SK-N-SH treated with all-trans-retinoic acid at 6 μM for 48 hours (cell line): ENCODE results near the gene GALM.

Experiments used
- ATAC-seq: fragments of 200-7000 bp; cut with Tn5 transposase; 3 replicates; pipeline ENCODE4 v1.9.1; 2020; ENCODE audit warnings: mild to moderate bottlenecking, moderate library complexity
- ARNTL ChIP-seq: fragments of 450-650 bp; formaldehyde crosslinking; IDR thresholded peaks from 2 replicates; pipeline ENCODE4 v1.5.0; 2020; ENCODE audit warnings: low read depth, mild to moderate bottlenecking, moderate library complexity, borderline replicate concordance
- BACH2 ChIP-seq: fragments of 250-450 bp; sonication (Bioruptor Pico); IDR thresholded peaks from 2 replicates; pipeline ENCODE4 v1.9.0; 2021; ENCODE audit warnings: mild to moderate bottlenecking, borderline replicate concordance
- CSDC2 ChIP-seq: fragments of 250-450 bp; sonication (Bioruptor Pico); IDR thresholded peaks from 2 replicates; pipeline ENCODE4 v1.5.0; 2020; ENCODE audit warnings: mild to moderate bottlenecking, moderate library complexity
- ESRRG ChIP-seq: fragments of 250-450 bp; sonication (Bioruptor Pico); IDR thresholded peaks from 2 replicates; pipeline ENCODE4 v1.6.1; 2021; ENCODE audit warnings: mild to moderate bottlenecking
- GLIS3 ChIP-seq: fragments of 250-450 bp; sonication (Bioruptor Pico); IDR thresholded peaks from 2 replicates; pipeline ENCODE4 v1.5.0; 2020; ENCODE audit warnings: mild to moderate bottlenecking, moderate library complexity
- ISL1 ChIP-seq: fragments of 250-450 bp; sonication (Bioruptor Pico); IDR thresholded peaks from 2 replicates; pipeline ENCODE4 v2.1.2; 2022; ENCODE audit warnings: mild to moderate bottlenecking, moderate library complexity
- OSR1 ChIP-seq: fragments of 250-450 bp; sonication (Bioruptor Pico); IDR thresholded peaks from 2 replicates; pipeline ENCODE4 v1.8.0; 2022; ENCODE audit warnings: moderate library complexity, mild to moderate bottlenecking, inconsistent platforms
- PPARA ChIP-seq: fragments of 250-450 bp; sonication (Bioruptor Pico); IDR thresholded peaks from 2 replicates; pipeline ENCODE4 v1.5.0; 2020; ENCODE audit warnings: mild to moderate bottlenecking, borderline replicate concordance
- RARB ChIP-seq: fragments of 250-450 bp; sonication (Bioruptor Pico); IDR thresholded peaks from 2 replicates; pipeline ENCODE4 v1.8.0; 2021; ENCODE audit warnings: mild to moderate bottlenecking, moderate library complexity
- SNAI2 ChIP-seq: fragments of 250-450 bp; sonication (Bioruptor Pico); IDR thresholded peaks from 2 replicates; pipeline ENCODE4 v1.5.0; 2020; ENCODE audit warnings: mild to moderate bottlenecking, moderate library complexity
- TCF4 ChIP-seq: fragments of 250-450 bp; sonication (Bioruptor Pico); IDR thresholded peaks from 2 replicates; pipeline ENCODE4 v1.8.0; 2021; ENCODE audit warnings: mild to moderate bottlenecking, moderate library complexity, borderline replicate concordance
- TOX ChIP-seq: fragments of 250-450 bp; sonication (Bioruptor Pico); IDR thresholded peaks from 2 replicates; pipeline ENCODE4 v1.8.0; 2021; ENCODE audit warnings: mild to moderate bottlenecking, moderate library complexity, borderline replicate concordance
- ZC3H10 ChIP-seq: fragments of 250-450 bp; sonication (Bioruptor Pico); IDR thresholded peaks from 2 replicates; pipeline ENCODE4 v1.5.1; 2021; ENCODE audit warnings: mild to moderate bottlenecking, moderate library complexity
- ZFP3 ChIP-seq: fragments of 250-450 bp; sonication (Bioruptor Pico); IDR thresholded peaks from 2 replicates; pipeline ENCODE4 v1.5.0; 2020; ENCODE audit warnings: mild to moderate bottlenecking, moderate library complexity
- ZFP30 ChIP-seq: fragments of 450-650 bp; formaldehyde crosslinking; IDR thresholded peaks from 2 replicates; pipeline ENCODE4 v1.5.0; 2022; ENCODE audit warnings: mild to moderate bottlenecking, moderate library complexity
- ZNF565 ChIP-seq: fragments of 450-650 bp; formaldehyde crosslinking; conservative IDR thresholded peaks from 2 replicates; pipeline ENCODE4 v1.5.0; 2020; ENCODE audit warnings: low read depth, mild to moderate bottlenecking, moderate library complexity
- ZNF70 ChIP-seq: fragments of 450-650 bp; formaldehyde crosslinking; IDR thresholded peaks from 2 replicates; pipeline ENCODE4 v1.5.0; 2020; ENCODE audit warnings: mild to moderate bottlenecking, moderate library complexity
- ZNF8 ChIP-seq: fragments of 450-650 bp; formaldehyde crosslinking; IDR thresholded peaks from 2 replicates; pipeline ENCODE4 v1.5.0; 2020; ENCODE audit warnings: mild to moderate bottlenecking, moderate library complexity
- TF ChIP-seq, protein P1 (sequence below): fragments of 250-450 bp; sonication (Bioruptor Pico); IDR thresholded peaks from 2 replicates; pipeline ENCODE4 v1.5.1; 2021; ENCODE audit warnings: mild to moderate bottlenecking, moderate library complexity
- TF ChIP-seq, protein P2 (sequence below): fragments of 250-450 bp; sonication (Bioruptor Pico); IDR thresholded peaks from 2 replicates; pipeline ENCODE4 v1.8.0; 2020; ENCODE audit warnings: mild to moderate bottlenecking, moderate library complexity, borderline replicate concordance
- TF ChIP-seq, protein P3 (sequence below): fragments of 250-450 bp; sonication (Bioruptor Pico); IDR thresholded peaks from 2 replicates; pipeline ENCODE4 v1.8.0; 2021; ENCODE audit warnings: low read depth, mild to moderate bottlenecking, moderate library complexity, borderline replicate concordance
- TF ChIP-seq, protein P4 (sequence below): fragments of 250-450 bp; sonication (Bioruptor Pico); IDR thresholded peaks from 2 replicates; pipeline ENCODE4 v1.5.0; 2020; ENCODE audit warnings: mild to moderate bottlenecking, moderate library complexity
- TF ChIP-seq, protein P5 (sequence below): fragments of 250-450 bp; sonication (Bioruptor Pico); IDR thresholded peaks from 2 replicates; pipeline ENCODE4 v1.5.1; 2020; ENCODE audit warnings: low read depth, mild to moderate bottlenecking, moderate library complexity

Gene GALM

GRCh38 chr2:38750891-38751595 is 85.1 kb downstream of the GALM start, which contains the start of gene SRSF7:
TSS of gene SRSF7 (minus strand) at chr2:38751361. CDS start at chr2:38751256, 105 bp downstream.
- TF ChIP-seq ZFP30 (CRISPR knock-in tag) (peak; percentile 63; the same call in 1 of the 2 replicates), ZNF565 (CRISPR knock-in tag) (peak; percentile 86), TOX (CRISPR knock-in tag) (0 out of 2 replicates have a peak, but pooled peaks have one; percentile 46), ZC3H10 (no peak), ZNF8 (peak; percentile 64; the same call in 1 of the 2 replicates), ZFP3 (CRISPR knock-in tag) (peak; percentile 74; the same call in 1 of the 2 replicates), ISL1 (no peak), OSR1 (CRISPR knock-in tag) (no peak), TCF4 (CRISPR knock-in tag) (no peak), ZNF70 (CRISPR knock-in tag) (peak; percentile 68), GLIS3 (peak; percentile 98), CSDC2 (CRISPR knock-in tag) (no peak), RARB (peak; percentile 79; the same call in 1 of the 2 replicates), PPARA (no peak), SNAI2 (CRISPR knock-in tag) (peak; percentile 75; the same call in 1 of the 2 replicates), ARNTL (CRISPR knock-in tag) (peak; percentile 43; the same call in 1 of the 2 replicates), ESRRG (CRISPR knock-in tag) (peak; percentile 92; the same call in 1 of the 2 replicates), BACH2 (CRISPR knock-in tag) (no peak)
- TF ChIP-seq, protein P1, sequence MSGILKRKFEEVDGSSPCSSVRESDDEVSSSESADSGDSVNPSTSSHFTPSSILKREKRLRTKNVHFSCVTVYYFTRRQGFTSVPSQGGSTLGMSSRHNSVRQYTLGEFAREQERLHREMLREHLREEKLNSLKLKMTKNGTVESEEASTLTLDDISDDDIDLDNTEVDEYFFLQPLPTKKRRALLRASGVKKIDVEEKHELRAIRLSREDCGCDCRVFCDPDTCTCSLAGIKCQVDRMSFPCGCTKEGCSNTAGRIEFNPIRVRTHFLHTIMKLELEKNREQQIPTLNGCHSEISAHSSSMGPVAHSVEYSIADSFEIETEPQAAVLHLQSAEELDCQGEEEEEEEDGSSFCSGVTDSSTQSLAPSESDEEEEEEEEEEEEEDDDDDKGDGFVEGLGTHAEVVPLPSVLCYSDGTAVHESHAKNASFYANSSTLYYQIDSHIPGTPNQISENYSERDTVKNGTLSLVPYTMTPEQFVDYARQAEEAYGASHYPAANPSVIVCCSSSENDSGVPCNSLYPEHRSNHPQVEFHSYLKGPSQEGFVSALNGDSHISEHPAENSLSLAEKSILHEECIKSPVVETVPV (CRISPR knock-in tag), result peak; percentile 96
- TF ChIP-seq, protein P2, sequence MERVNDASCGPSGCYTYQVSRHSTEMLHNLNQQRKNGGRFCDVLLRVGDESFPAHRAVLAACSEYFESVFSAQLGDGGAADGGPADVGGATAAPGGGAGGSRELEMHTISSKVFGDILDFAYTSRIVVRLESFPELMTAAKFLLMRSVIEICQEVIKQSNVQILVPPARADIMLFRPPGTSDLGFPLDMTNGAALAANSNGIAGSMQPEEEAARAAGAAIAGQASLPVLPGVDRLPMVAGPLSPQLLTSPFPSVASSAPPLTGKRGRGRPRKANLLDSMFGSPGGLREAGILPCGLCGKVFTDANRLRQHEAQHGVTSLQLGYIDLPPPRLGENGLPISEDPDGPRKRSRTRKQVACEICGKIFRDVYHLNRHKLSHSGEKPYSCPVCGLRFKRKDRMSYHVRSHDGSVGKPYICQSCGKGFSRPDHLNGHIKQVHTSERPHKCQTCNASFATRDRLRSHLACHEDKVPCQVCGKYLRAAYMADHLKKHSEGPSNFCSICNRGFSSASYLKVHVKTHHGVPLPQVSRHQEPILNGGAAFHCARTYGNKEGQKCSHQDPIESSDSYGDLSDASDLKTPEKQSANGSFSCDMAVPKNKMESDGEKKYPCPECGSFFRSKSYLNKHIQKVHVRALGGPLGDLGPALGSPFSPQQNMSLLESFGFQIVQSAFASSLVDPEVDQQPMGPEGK, result 0 out of 2 replicates have a peak, but pooled peaks have one; percentile 49
- TF ChIP-seq, protein P3, sequence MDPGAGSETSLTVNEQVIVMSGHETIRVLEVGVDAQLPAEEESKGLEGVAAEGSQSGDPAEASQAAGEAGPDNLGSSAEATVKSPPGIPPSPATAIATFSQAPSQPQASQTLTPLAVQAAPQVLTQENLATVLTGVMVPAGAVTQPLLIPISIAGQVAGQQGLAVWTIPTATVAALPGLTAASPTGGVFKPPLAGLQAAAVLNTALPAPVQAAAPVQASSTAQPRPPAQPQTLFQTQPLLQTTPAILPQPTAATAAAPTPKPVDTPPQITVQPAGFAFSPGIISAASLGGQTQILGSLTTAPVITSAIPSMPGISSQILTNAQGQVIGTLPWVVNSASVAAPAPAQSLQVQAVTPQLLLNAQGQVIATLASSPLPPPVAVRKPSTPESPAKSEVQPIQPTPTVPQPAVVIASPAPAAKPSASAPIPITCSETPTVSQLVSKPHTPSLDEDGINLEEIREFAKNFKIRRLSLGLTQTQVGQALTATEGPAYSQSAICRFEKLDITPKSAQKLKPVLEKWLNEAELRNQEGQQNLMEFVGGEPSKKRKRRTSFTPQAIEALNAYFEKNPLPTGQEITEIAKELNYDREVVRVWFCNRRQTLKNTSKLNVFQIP (CRISPR knock-in tag), result peak; percentile 84; the same call in 1 of the 2 replicates
- TF ChIP-seq, protein P4, sequence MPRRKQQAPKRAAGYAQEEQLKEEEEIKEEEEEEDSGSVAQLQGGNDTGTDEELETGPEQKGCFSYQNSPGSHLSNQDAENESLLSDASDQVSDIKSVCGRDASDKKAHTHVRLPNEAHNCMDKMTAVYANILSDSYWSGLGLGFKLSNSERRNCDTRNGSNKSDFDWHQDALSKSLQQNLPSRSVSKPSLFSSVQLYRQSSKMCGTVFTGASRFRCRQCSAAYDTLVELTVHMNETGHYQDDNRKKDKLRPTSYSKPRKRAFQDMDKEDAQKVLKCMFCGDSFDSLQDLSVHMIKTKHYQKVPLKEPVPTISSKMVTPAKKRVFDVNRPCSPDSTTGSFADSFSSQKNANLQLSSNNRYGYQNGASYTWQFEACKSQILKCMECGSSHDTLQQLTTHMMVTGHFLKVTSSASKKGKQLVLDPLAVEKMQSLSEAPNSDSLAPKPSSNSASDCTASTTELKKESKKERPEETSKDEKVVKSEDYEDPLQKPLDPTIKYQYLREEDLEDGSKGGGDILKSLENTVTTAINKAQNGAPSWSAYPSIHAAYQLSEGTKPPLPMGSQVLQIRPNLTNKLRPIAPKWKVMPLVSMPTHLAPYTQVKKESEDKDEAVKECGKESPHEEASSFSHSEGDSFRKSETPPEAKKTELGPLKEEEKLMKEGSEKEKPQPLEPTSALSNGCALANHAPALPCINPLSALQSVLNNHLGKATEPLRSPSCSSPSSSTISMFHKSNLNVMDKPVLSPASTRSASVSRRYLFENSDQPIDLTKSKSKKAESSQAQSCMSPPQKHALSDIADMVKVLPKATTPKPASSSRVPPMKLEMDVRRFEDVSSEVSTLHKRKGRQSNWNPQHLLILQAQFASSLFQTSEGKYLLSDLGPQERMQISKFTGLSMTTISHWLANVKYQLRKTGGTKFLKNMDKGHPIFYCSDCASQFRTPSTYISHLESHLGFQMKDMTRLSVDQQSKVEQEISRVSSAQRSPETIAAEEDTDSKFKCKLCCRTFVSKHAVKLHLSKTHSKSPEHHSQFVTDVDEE (CRISPR knock-in tag), result peak; percentile 66
- TF ChIP-seq, protein P5, sequence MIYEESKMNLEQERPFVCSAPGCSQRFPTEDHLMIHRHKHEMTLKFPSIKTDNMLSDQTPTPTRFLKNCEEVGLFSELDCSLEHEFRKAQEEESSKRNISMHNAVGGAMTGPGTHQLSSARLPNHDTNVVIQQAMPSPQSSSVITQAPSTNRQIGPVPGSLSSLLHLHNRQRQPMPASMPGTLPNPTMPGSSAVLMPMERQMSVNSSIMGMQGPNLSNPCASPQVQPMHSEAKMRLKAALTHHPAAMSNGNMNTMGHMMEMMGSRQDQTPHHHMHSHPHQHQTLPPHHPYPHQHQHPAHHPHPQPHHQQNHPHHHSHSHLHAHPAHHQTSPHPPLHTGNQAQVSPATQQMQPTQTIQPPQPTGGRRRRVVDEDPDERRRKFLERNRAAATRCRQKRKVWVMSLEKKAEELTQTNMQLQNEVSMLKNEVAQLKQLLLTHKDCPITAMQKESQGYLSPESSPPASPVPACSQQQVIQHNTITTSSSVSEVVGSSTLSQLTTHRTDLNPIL (CRISPR knock-in tag), result peak; percentile 89

More at GRCh38 chr2:38750891-38751595, 85.1 kb downstream of the GALM start, which contains the start of gene SRSF7:
- peak; percentile 83 for ATAC-seq
